GM23248 (cell line): ENCODE results near the gene CTRB2. TPM values are rescaled to one million over a fixed set of nuclear protein-coding genes. Genes with fewer than 3 reads are reported as not detected.
"Not testable (repeated sequence)": the region's sequence is repeated elsewhere in the genome, so short reads cannot be mapped to it uniquely, and the experiment has no call there.

Source experiments
- DNase-seq: peaks from one replicate; pipeline ENCODE4 v3.0.0-alpha.2; 2015
- H2AFZ ChIP-seq: fragments of 200-600 bp; sonication (generic); 2 replicates; pipeline ENCODE4 v1.6.1; 2016; ENCODE audit warnings: antibody characterized with exemption
- H3F3A ChIP-seq: fragments of 200-600 bp; sonication (generic); 2 replicates; pipeline ENCODE4 v1.6.1; 2016; ENCODE audit warnings: mild to moderate bottlenecking, antibody characterized with exemption, mixed run types; ENCODE audit not compliant: insufficient read depth
- H3K27ac ChIP-seq: fragments of 200-600 bp; sonication (generic); 2 replicates; pipeline ENCODE4 v1.5.1; 2016; ENCODE audit warnings: mild to moderate bottlenecking
- H3K27me3 ChIP-seq: fragments of 200-600 bp; sonication (generic); replicated peaks from 2 replicates; pipeline ENCODE4 v1.6.1; 2016; ENCODE audit warnings: mild to moderate bottlenecking; ENCODE audit not compliant: insufficient read depth
- H3K36me3 ChIP-seq: fragments of 200-600 bp; sonication (generic); 2 replicates; pipeline ENCODE4 v1.6.1; 2016; ENCODE audit warnings: low read depth, mild to moderate bottlenecking
- H3K4me1 ChIP-seq: fragments of 200-600 bp; sonication (generic); 2 replicates; pipeline ENCODE4 v1.6.1; 2016; ENCODE audit warnings: mild to moderate bottlenecking; ENCODE audit not compliant: insufficient read depth
- H3K4me2 ChIP-seq: fragments of 200-600 bp; sonication (generic); one replicate; pipeline ENCODE4 v1.6.1; 2016; ENCODE audit warnings: mild to moderate bottlenecking; ENCODE audit not compliant: unreplicated experiment
- H3K4me3 ChIP-seq: fragments of 200-600 bp; sonication (generic); 2 replicates; pipeline ENCODE4 v1.5.1; 2016; ENCODE audit warnings: mild to moderate bottlenecking
- H3K79me2 ChIP-seq: fragments of 200-600 bp; sonication (generic); 2 replicates; pipeline ENCODE4 v1.6.1; 2016; ENCODE audit warnings: mild to moderate bottlenecking; ENCODE audit not compliant: insufficient read depth
- H3K9ac ChIP-seq: fragments of 200-600 bp; sonication (generic); 2 replicates; pipeline ENCODE4 v1.6.1; 2016; ENCODE audit warnings: mild to moderate bottlenecking
- H3K9me2 ChIP-seq: fragments of 200-600 bp; sonication (generic); 2 replicates; pipeline ENCODE4 v1.6.1; 2016; ENCODE audit warnings: mixed run types, mild to moderate bottlenecking, moderate library complexity; ENCODE audit not compliant: insufficient read depth
- H3K9me3 ChIP-seq: fragments of 200-600 bp; sonication (generic); one replicate; pipeline ENCODE4 v1.6.1; 2017; ENCODE audit warnings: low read depth
- H4K20me1 ChIP-seq: fragments of 200-600 bp; sonication (generic); 2 replicates; pipeline ENCODE4 v1.6.0; 2016; ENCODE audit not compliant: insufficient read depth
- EZH2 ChIP-seq: fragments of 200-600 bp; sonication (generic); IDR thresholded peaks from 2 replicates; pipeline ENCODE4 v1.6.1; 2018; ENCODE audit warnings: antibody characterized with exemption, mild to moderate bottlenecking; ENCODE audit not compliant: insufficient read depth, poor library complexity, severe bottlenecking
- EZH2phosphoT487 ChIP-seq: fragments of 200-600 bp; sonication (generic); IDR thresholded peaks from 2 replicates; pipeline ENCODE4 v1.6.1; 2018; ENCODE audit warnings: antibody characterized with exemption, moderate library complexity, mild to moderate bottlenecking, low read depth; ENCODE audit not compliant: insufficient read depth
- WGBS, 2 experiments: methylation state at CpG; one replicate each; pipeline ENCODE4 v1.1.6; 2015 to 2017; ENCODE audit warnings: low lambda C conversion rate in 2 of 2, low coverage in 1 of 2; ENCODE audit errors: missing lambda C conversion rate in 2 of 2; 5-methylcytosine and 5-hydroxymethylcytosine counted together
- in situ Hi-C: fragments of 300-500 bp; cut with MboI; formaldehyde crosslinking; loops from 2 replicates; pipeline ENCODE4 v1.15.0; 2020
- polyA plus RNA-seq: library from polyadenylated mRNA; unstranded; fragments of >200 nt; fragmentation: Nextera tagmentation; extraction: Ambion mirVana; gene quantifications from 2 replicates; pipeline ENCODE4 v1.2.1, GENCODE V29; 2016
- total RNA-seq: library from RNA; depleted of rRNA; stranded (reverse); fragments of >200 nt; shearing (Covaris generic); gene quantifications from 2 replicates; pipeline ENCODE4 v1.2.3, GENCODE V29; 2014

Gene CTRB2
- total and polyA plus RNA-seq, 2 experiments from 2014 or later: not detected

GRCh38 chr16:75224306-75225082 is 17.5 kb upstream of the CTRB2 start:
- no peaks in the 10 kb centered on the region for H3K9me3 ChIP-seq
- H3F3A ChIP-seq: no peaks in the 10 kb centered on the region
- peaks cover 2% of the 10 kb centered on the region; the same call in 1 of the 2 replicates for H3K79me2 ChIP-seq
- TF ChIP-seq EZH2phosphoT487 (no peak), EZH2 (no peak)
- H3K27ac ChIP-seq: no peak overlapping the region
- peaks cover 15% of the 10 kb centered on the region; the same call in 1 of the 2 replicates for H3K36me3 ChIP-seq
- WGBS, 2 experiments: 62 to 63% methylated on average over 16 to 20 of the region's 20 CpGs
- H4K20me1 ChIP-seq: no peaks in the 10 kb centered on the region
- H3K27me3 ChIP-seq: no peaks in the 10 kb centered on the region
- no peaks in the 10 kb centered on the region for H3K9me2 ChIP-seq
- H3K4me2 ChIP-seq: no peak overlapping the region
- no peaks in the 10 kb centered on the region for H3K4me1 ChIP-seq
- H3K9ac ChIP-seq: no peak overlapping the region
- in situ Hi-C loops: loop anchor here (25.0 kb wide), 2 partner anchors 388 to 538 kb away; partner anchors contain the start of gene ADAT1
- DNase-seq: no peak
- no peak overlapping the region for H3K4me3 ChIP-seq
- H2AFZ ChIP-seq: no peak overlapping the region

GRCh38 chr16:75223129-75223528 is 16.2 kb upstream of the CTRB2 start:
- not testable (repeated sequence) for H3K9me3 ChIP-seq, H4K20me1 ChIP-seq, DNase-seq, H3K9ac ChIP-seq, H2AFZ ChIP-seq, H3K27ac ChIP-seq, H3K4me1 ChIP-seq, H3K4me3 ChIP-seq, H3F3A ChIP-seq, H3K27me3 ChIP-seq, H3K9me2 ChIP-seq, H3K4me2 ChIP-seq, H3K36me3 ChIP-seq, H3K79me2 ChIP-seq
- in situ Hi-C loops: loop anchor here (25.0 kb wide), 2 partner anchors 389 to 539 kb away; partner anchors contain the start of gene ADAT1
- WGBS, 2 experiments: no CpG with 5 or more reads among the region's 20 CpGs

GRCh38 chr16:75222271-75222783 is 15.4 kb upstream of the CTRB2 start:
- H3K4me1 ChIP-seq: no peaks in the 10 kb centered on the region
- no peaks in the 10 kb centered on the region for H4K20me1 ChIP-seq
- no peak overlapping the region for H3K9ac ChIP-seq
- H3K79me2 ChIP-seq: no peaks in the 10 kb centered on the region
- H3F3A ChIP-seq: no peaks in the 10 kb centered on the region
- no peaks in the 10 kb centered on the region for H3K27me3 ChIP-seq
- no peaks in the 10 kb centered on the region for H3K9me3 ChIP-seq
- in situ Hi-C loops: loop anchor here (25.0 kb wide), 2 partner anchors 390 to 540 kb away; partner anchors contain the start of gene ADAT1
- H3K9me2 ChIP-seq: no peaks in the 10 kb centered on the region
- no peak overlapping the region for H2AFZ ChIP-seq
- TF ChIP-seq EZH2phosphoT487: no peak
- H3K4me3 ChIP-seq: no peak overlapping the region
- no peak overlapping the region for H3K27ac ChIP-seq
- DNase-seq: peak; percentile 60
- H3K4me2 ChIP-seq: no peak overlapping the region
- WGBS, 2 experiments: 40 to 43% methylated on average over 15 to 16 of the region's 16 CpGs
- H3K36me3 ChIP-seq: no peaks in the 10 kb centered on the region

GRCh38 chr16:75219838-75220237 is 12.9 kb upstream of the CTRB2 start:
- H3K9me3 ChIP-seq: no peaks in the 10 kb centered on the region
- H3K27me3 ChIP-seq: no peaks in the 10 kb centered on the region
- in situ Hi-C loops: loop anchor here (10.0 to 25.0 kb wide), 3 partner anchors 185 to 542 kb away; partner anchors contain the start of gene ADAT1
- no peaks in the 10 kb centered on the region for H3F3A ChIP-seq
- TF ChIP-seq EZH2phosphoT487 (no peak), EZH2 (no peak)
- no peak overlapping the region for H3K9ac ChIP-seq
- H3K4me1 ChIP-seq: no peaks in the 10 kb centered on the region
- DNase-seq: no peak
- H3K79me2 ChIP-seq: no peaks in the 10 kb centered on the region
- no peak overlapping the region for H3K27ac ChIP-seq
- WGBS, 2 experiments: 83 to 86% methylated on average over 5 of the region's 5 CpGs
- H4K20me1 ChIP-seq: no peaks in the 10 kb centered on the region
- no peaks in the 10 kb centered on the region for H3K9me2 ChIP-seq
- H2AFZ ChIP-seq: no peak overlapping the region
- H3K4me3 ChIP-seq: no peak overlapping the region
- no peaks in the 10 kb centered on the region for H3K36me3 ChIP-seq
- no peak overlapping the region for H3K4me2 ChIP-seq
